Ascending aorta (tissue), 2 donors: ENCODE measurements around the gene F2RL3. TPM values are rescaled to one million over a fixed set of nuclear protein-coding genes. Genes with fewer than 3 reads are reported as not detected.

Experiments used
- DNase-seq, 2 donors: peaks; one replicate each; pipeline ENCODE4 v3.0.0-alpha.2; 2019; ENCODE audit warnings: low spot score in 2 of 2
- H3K27ac ChIP-seq, 2 donors: fragments of 200-600 bp; sonication (generic); one replicate each; pipeline ENCODE4 v1.5.1; 2016 to 2017; ENCODE audit warnings: mild to moderate bottlenecking in 1 of 2
- H3K27me3 ChIP-seq: fragments of 200-600 bp; sonication (generic); one replicate; pipeline ENCODE4 v1.5.1; 2017
- H3K36me3 ChIP-seq, 2 donors: fragments of 200-600 bp; sonication (generic); one replicate each; pipeline ENCODE4 v1.5.1; 2016
- H3K4me1 ChIP-seq, 2 donors: fragments of 200-600 bp; sonication (generic); one replicate each; pipeline ENCODE4 v1.5.1; 2016 to 2017; ENCODE audit warnings: mild to moderate bottlenecking in 1 of 2
- H3K4me3 ChIP-seq, 2 donors: fragments of 200-600 bp; sonication (generic); one replicate each; pipeline ENCODE4 v1.5.1; 2016 to 2017; ENCODE audit warnings: mild to moderate bottlenecking in 1 of 2
- H3K9me3 ChIP-seq, 2 donors: fragments of 200-600 bp; sonication (generic); one replicate each; pipeline ENCODE4 v1.5.1; 2016
- CTCF ChIP-seq, 3 experiments: fragments of 200-600 bp in 2 of 3; fragments of 450-650 bp in 1 of 3; sonication (generic) in 2 of 3; IDR thresholded peaks; one replicate each; pipeline ENCODE4 v1.5.1; 2016 to 2019; ENCODE audit warnings: antibody characterized with exemption in 3 of 3, mild to moderate bottlenecking in 1 of 3, moderate library complexity in 1 of 3
- intact Hi-C: fragments of 100-400 bp; cut with DNase I; formaldehyde crosslinking; loops from one replicate; pipeline ENCODE4 v1.15.1; 2023
- total RNA-seq: library from RNA; depleted of rRNA; stranded (reverse); fragments of >200 nt; gene quantifications from one replicate; pipeline ENCODE4 v1.1.0, GENCODE V29; 2016

The F2RL3 gene
- total RNA-seq, 1 donor from 2014 or later = 7.6 TPM

GRCh38 chr19:16891696-16892382 lies 3.0 kb downstream of the F2RL3 start:
- Histone ChIP-seq H3K4me3 (no peak overlapping the region), H3K9me3 (no peaks in the 10 kb centered on the region), H3K27me3 (no peaks in the 10 kb centered on the region), H3K4me1 (peaks cover 3% of the 10 kb centered on the region in 2 donors), H3K36me3 (no peaks in the 10 kb centered on the region), H3K27ac (no peak overlapping the region)
- no peak for TF ChIP-seq CTCF (IDR thresholded peaks at IDR 0.05)
- no peak for DNase-seq
- intact Hi-C loops = no loop called here

GRCh38 chr19:16892436-16892835 lies 3.6 kb downstream of the F2RL3 start:
- Histone ChIP-seq H3K9me3 (no peaks in the 10 kb centered on the region), H3K27me3 (no peaks in the 10 kb centered on the region), H3K27ac (no peak overlapping the region), H3K4me3 (no peak overlapping the region), H3K4me1 (peaks cover 3% of the 10 kb centered on the region in 2 donors), H3K36me3 (no peaks in the 10 kb centered on the region)
- TF ChIP-seq CTCF (IDR thresholded peaks at IDR 0.05) = no peak
- DNase-seq = no peak
- intact Hi-C loops = no loop called here

- Histone ChIP-seq H3K36me3 (no peaks in the 10 kb centered on the region), H3K27me3 (no peaks in the 10 kb centered on the region), H3K4me3 (no peak overlapping the region), H3K4me1 (peaks cover 3% of the 10 kb centered on the region in 2 donors), H3K27ac (no peak overlapping the region), H3K9me3 (no peaks in the 10 kb centered on the region)
- no peak for DNase-seq
- intact Hi-C loops = no loop called here
- TF ChIP-seq CTCF (IDR thresholded peaks at IDR 0.05) = no peak
These were observed 4.3 kb downstream of the F2RL3 start for GRCh38 chr19:16892868-16893685.

- Histone ChIP-seq H3K27me3 (no peaks in the 10 kb centered on the region), H3K4me1 (peaks cover 3% of the 10 kb centered on the region in 2 donors), H3K9me3 (no peaks in the 10 kb centered on the region), H3K27ac (no peak overlapping the region), H3K4me3 (no peak overlapping the region), H3K36me3 (no peaks in the 10 kb centered on the region)
- no peak for DNase-seq
- TF ChIP-seq CTCF (IDR thresholded peaks at IDR 0.05) = no peak
- intact Hi-C loops = no loop called here
These were observed 4.8 kb downstream of the F2RL3 start for GRCh38 chr19:16893686-16893989.

DNA sequence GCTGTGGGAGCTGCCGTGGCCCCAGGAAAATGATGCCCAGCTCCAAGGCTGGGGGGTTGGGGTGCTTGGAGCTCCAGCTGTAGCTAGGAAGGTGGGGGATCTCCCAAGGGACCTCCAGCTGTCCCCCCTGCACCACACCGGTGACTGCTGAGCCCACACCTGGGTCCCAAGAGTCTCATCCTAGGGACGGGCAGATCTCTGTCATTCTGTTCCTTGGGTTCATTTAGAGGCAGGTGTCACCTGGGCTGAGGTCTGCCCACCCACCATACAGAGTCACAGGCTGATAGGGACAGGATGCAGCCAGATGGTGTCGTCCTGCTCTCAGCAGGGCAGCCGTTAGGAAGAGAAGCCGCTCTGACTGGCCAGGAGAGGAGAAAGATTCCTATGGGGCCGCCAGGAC lies 5.3 kb downstream of the F2RL3 start:
- Histone ChIP-seq H3K36me3 (no peaks in the 10 kb centered on the region), H3K27me3 (no peaks in the 10 kb centered on the region), H3K27ac (no peak overlapping the region), H3K4me3 (no peak overlapping the region), H3K4me1 (peaks cover 3% of the 10 kb centered on the region in 2 donors), H3K9me3 (no peaks in the 10 kb centered on the region)
- no peak for TF ChIP-seq CTCF (IDR thresholded peaks at IDR 0.05)
- intact Hi-C loops = no loop called here
- DNase-seq = no peak
